ENCODE data around the gene GALNT1. TPM values are rescaled to one million over a fixed set of nuclear protein-coding genes. Genes with fewer than 3 reads are reported as not detected.

The GALNT1 gene
- total and polyA plus RNA-seq, 7 experiments from 2014 or later, result 20.9 to 42.0 (median 29.3) TPM

DNA sequence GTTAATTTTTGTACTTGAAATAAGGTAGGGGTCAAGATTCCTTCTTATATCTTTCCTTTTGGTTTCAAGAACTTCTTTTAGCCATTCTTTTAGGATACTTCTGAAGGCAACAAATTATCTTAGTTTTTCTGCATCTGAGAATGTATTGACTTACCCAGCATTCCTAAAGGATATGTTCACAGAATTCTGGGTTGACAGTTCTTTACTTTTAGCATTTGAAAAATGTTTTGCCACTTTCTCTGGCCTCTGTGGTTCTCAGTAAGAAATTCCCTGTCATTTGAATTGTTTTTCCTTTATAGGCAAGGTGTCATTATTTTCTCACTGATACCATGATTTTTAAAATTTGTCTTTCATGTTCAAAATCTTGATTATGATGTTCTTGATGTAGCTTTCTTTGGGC, 162.4 kb downstream of the GALNT1 start:
- Mint-ChIP-seq H3K4me3 (no peak overlapping the region), H3K36me3 (peaks cover 0 to 4% (median 0%) of the 10 kb centered on the region in 5 donors), H3K9me3 (peaks cover 1 to 15% (median 5%) of the 10 kb centered on the region in 11 donors), H3K27me3 (peaks cover 0 to 31% (median 19%) of the 10 kb centered on the region in 5 donors), H3K4me1 (no peaks in the 10 kb centered on the region), H3K27ac (no peak overlapping the region)
- ATAC-seq (no peak), DNase-seq (no peak)
- ChIA-PET CTCF (no interaction called here), POLR2A (no interaction called here)
- Histone ChIP-seq H3K36me3 (ENCODE audit: control insufficient read depth in 2 of 3, insufficient read depth in 3 of 3, low read length in 3 of 3) (no peaks in the 10 kb centered on the region), H3K4me3 (ENCODE audit: low read length) (no peak overlapping the region), H3K9me3 (ENCODE audit: control insufficient read depth in 2 of 3, low read length in 3 of 3) (no peaks in the 10 kb centered on the region), H3K4me1 (ENCODE audit: control insufficient read depth in 2 of 2, insufficient read depth in 2 of 2, low read length in 2 of 2) (no peaks in the 10 kb centered on the region), H3K27me3 (ENCODE audit: control insufficient read depth in 2 of 2, insufficient read depth in 2 of 2, low read length in 2 of 2) (no peaks in the 10 kb centered on the region), H3K27ac (ENCODE audit: low read depth, low read length) (no peak overlapping the region)
- intact Hi-C loops (cut with micrococcal nuclease), result no loop called here

DNA sequence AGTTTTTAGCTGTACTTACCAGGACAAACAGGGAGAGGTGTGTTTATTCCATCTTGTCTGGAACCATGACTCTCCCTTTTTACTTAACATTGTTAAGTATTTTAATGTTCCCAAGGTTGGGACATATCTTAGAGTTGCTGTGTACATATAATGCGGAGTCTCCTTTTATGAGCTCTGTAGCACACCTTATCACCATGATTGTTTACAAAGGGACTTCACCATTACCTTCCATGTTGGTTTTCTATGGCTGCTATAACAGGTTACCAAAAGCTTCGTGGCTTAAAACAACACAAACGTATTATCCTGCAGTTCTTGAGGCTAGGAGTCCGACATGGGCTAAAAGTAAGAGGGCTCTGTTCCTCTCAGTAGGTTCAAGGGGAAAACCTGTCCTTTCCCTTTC, 164.3 kb downstream of the GALNT1 start:
- Histone ChIP-seq H3K4me3 (ENCODE audit: low read length) (no peak overlapping the region), H3K27ac (ENCODE audit: low read depth, low read length) (no peak overlapping the region), H3K27me3 (ENCODE audit: control insufficient read depth in 2 of 2, insufficient read depth in 2 of 2, low read length in 2 of 2) (no peaks in the 10 kb centered on the region), H3K4me1 (ENCODE audit: control insufficient read depth in 2 of 2, insufficient read depth in 2 of 2, low read length in 2 of 2) (no peaks in the 10 kb centered on the region), H3K36me3 (ENCODE audit: control insufficient read depth in 2 of 3, insufficient read depth in 3 of 3, low read length in 3 of 3) (no peaks in the 10 kb centered on the region), H3K9me3 (ENCODE audit: control insufficient read depth in 2 of 3, low read length in 3 of 3) (no peaks in the 10 kb centered on the region)
- Mint-ChIP-seq H3K9me3 (peaks cover 0 to 12% (median 4%) of the 10 kb centered on the region in 11 donors), H3K27ac (no peak overlapping the region), H3K4me1 (no peaks in the 10 kb centered on the region), H3K27me3 (peaks cover 0 to 27% (median 16%) of the 10 kb centered on the region in 5 donors), H3K4me3 (no peak overlapping the region), H3K36me3 (peaks cover 0 to 4% (median 0%) of the 10 kb centered on the region in 5 donors)
- ChIA-PET CTCF (interaction anchor here (0.8 kb wide), 1 partner anchor 10 kb away, joined by 5 read pairs; no protein-coding TSS in a partner anchor), POLR2A (no interaction called here)
- ATAC-seq (no peak), DNase-seq (no peak)
- intact Hi-C loops (cut with micrococcal nuclease), result no loop called here

DNA sequence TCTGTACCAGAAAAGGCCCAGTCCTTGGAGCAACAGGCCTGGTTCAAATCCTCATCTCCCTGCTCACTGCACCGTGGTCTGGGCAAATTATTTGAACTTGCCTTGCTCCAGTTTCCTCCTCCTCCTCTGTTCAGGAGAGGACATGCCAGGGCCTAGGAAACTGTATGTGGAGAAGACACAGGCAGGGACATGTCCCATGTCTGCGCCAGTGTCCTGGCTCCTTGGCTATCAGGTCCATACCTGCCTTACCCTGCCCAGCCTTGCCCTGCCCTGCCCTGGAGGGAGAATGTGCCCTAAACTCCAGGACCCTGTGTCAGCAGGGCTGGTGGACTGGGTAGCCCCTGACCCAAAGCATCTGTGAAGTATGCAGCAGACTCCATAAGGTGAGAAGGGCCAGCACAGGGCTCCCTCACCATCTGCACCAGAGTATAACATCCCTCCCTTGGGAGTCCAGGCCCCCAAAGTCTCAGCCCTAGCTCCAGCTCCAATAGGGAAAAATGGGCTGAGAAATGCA, 165.3 kb downstream of the GALNT1 start:
- ChIA-PET POLR2A (no interaction called here), CTCF (no interaction called here)
- no peaks in the 10 kb centered on the region for H3K36me3 ChIP-seq (ENCODE audit: control insufficient read depth in 2 of 3, insufficient read depth in 3 of 3, low read length in 3 of 3)
- Mint-ChIP-seq H3K4me1 (no peaks in the 10 kb centered on the region), H3K27ac (no peak overlapping the region), H3K4me3 (no peak overlapping the region), H3K9me3 (peaks cover 0 to 12% (median 4%) of the 10 kb centered on the region in 11 donors), H3K27me3 (peaks cover 0 to 22% (median 15%) of the 10 kb centered on the region in 5 donors), H3K36me3 (peaks cover 0 to 4% (median 0%) of the 10 kb centered on the region in 5 donors)
- H3K4me1 ChIP-seq (ENCODE audit: control insufficient read depth in 2 of 2, insufficient read depth in 2 of 2, low read length in 2 of 2), result no peaks in the 10 kb centered on the region
- intact Hi-C loops (cut with micrococcal nuclease), result no loop called here
- H3K9me3 ChIP-seq (ENCODE audit: control insufficient read depth in 2 of 3, low read length in 3 of 3), result no peaks in the 10 kb centered on the region
- no peaks in the 10 kb centered on the region for H3K27me3 ChIP-seq (ENCODE audit: control insufficient read depth in 2 of 2, insufficient read depth in 2 of 2, low read length in 2 of 2)
- DNase-seq, result no peak
- no peak overlapping the region for H3K4me3 ChIP-seq (ENCODE audit: low read length)
- no peak overlapping the region for H3K27ac ChIP-seq (ENCODE audit: low read depth, low read length)
- no peak for ATAC-seq

DNA sequence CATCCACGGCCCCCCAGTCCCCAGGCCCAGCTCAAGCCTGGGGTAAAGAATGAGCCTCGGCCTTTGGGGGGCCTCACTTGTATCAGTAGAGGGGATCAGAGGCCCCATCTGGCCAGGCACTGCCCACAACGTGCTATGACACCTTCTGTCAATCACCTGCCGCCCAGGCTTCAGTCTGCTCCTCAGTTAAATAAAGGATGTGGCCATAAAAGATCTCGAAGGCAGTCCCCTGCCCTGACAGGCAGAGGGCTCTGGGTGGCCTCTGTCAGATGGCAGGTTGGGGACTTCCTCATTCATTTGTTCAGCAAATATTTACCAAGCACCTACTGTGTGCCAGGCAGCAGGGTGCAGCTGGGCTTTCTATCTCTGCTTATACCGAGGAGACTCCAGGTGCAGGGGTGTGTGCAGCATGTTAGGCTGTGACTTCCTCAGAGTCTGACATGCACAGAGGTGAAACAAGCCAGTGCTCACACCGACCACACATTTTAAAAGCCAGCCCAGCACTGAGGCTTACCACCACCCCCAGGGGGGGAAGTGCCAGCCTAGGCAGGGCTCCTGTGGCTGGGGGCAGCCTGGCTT, 166.4 kb downstream of the GALNT1 start:
- CTCF ChIA-PET, result no interaction called here
- H3K36me3 ChIP-seq (ENCODE audit: control insufficient read depth in 2 of 3, insufficient read depth in 3 of 3, low read length in 3 of 3), result no peaks in the 10 kb centered on the region
- Mint-ChIP-seq H3K27ac (no peak overlapping the region), H3K36me3 (peaks cover 0 to 4% (median 0%) of the 10 kb centered on the region in 5 donors), H3K9me3 (peaks cover 0 to 12% (median 4%) of the 10 kb centered on the region in 11 donors), H3K4me1 (no peaks in the 10 kb centered on the region), H3K27me3 (peaks cover 4 to 18% (median 14%) of the 10 kb centered on the region in 5 donors), H3K4me3 (no peak overlapping the region)
- ATAC-seq, result no peak
- H3K4me3 ChIP-seq (ENCODE audit: low read length), result no peak overlapping the region
- H3K27me3 ChIP-seq (ENCODE audit: control insufficient read depth in 2 of 2, insufficient read depth in 2 of 2, low read length in 2 of 2), result no peaks in the 10 kb centered on the region
- no peaks in the 10 kb centered on the region for H3K4me1 ChIP-seq (ENCODE audit: control insufficient read depth in 2 of 2, insufficient read depth in 2 of 2, low read length in 2 of 2)
- POLR2A ChIA-PET, result no interaction called here
- H3K27ac ChIP-seq (ENCODE audit: low read depth, low read length), result no peak overlapping the region
- no peaks in the 10 kb centered on the region for H3K9me3 ChIP-seq (ENCODE audit: control insufficient read depth in 2 of 3, low read length in 3 of 3)
- intact Hi-C loops (cut with micrococcal nuclease), result no loop called here
- no peak for DNase-seq

DNA sequence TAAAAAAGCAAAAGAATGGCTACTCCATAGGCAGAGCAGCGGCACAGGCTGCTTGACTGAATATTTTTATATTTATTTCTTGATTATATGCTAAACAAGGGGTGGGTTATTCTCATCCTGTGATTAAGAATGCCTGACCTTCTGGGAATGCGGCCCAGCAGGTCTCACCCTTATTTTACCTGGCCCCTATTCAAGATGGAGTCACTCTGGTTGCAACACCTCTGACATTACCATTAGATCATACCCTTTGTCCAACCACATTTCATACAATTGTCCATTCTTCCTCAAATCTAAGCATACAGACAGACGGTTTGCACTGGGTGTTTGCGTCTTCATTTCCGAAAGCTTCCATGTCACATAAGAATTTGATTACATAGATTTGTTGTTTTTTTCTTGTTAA, 168.2 kb downstream of the GALNT1 start:
- H3K4me3 ChIP-seq (ENCODE audit: low read length), result no peak overlapping the region
- H3K36me3 Mint-ChIP-seq, result peaks cover 0 to 4% (median 0%) of the 10 kb centered on the region in 5 donors
- ChIA-PET CTCF (no interaction called here), POLR2A (interaction anchor here (0.6 kb wide), 1 partner anchor 12 kb away, joined by 5 read pairs; no protein-coding TSS in a partner anchor)
- no peaks in the 10 kb centered on the region for H3K27me3 ChIP-seq (ENCODE audit: control insufficient read depth in 2 of 2, insufficient read depth in 2 of 2, low read length in 2 of 2)
- intact Hi-C loops (cut with micrococcal nuclease), result no loop called here
- no peak overlapping the region for H3K4me3 Mint-ChIP-seq
- H3K36me3 ChIP-seq (ENCODE audit: control insufficient read depth in 2 of 3, insufficient read depth in 3 of 3, low read length in 3 of 3), result no peaks in the 10 kb centered on the region
- H3K4me1 Mint-ChIP-seq, result no peaks in the 10 kb centered on the region
- H3K27me3 Mint-ChIP-seq, result peaks cover 4 to 14% (median 11%) of the 10 kb centered on the region in 5 donors
- no peak for DNase-seq
- H3K9me3 ChIP-seq (ENCODE audit: control insufficient read depth in 2 of 3, low read length in 3 of 3), result no peaks in the 10 kb centered on the region
- H3K9me3 Mint-ChIP-seq, result peaks cover 0 to 12% (median 4%) of the 10 kb centered on the region in 11 donors
- H3K27ac Mint-ChIP-seq, result no peak overlapping the region
- no peaks in the 10 kb centered on the region for H3K4me1 ChIP-seq (ENCODE audit: control insufficient read depth in 2 of 2, insufficient read depth in 2 of 2, low read length in 2 of 2)
- ATAC-seq, result no peak
- H3K27ac ChIP-seq (ENCODE audit: low read depth, low read length), result no peak overlapping the region

DNA sequence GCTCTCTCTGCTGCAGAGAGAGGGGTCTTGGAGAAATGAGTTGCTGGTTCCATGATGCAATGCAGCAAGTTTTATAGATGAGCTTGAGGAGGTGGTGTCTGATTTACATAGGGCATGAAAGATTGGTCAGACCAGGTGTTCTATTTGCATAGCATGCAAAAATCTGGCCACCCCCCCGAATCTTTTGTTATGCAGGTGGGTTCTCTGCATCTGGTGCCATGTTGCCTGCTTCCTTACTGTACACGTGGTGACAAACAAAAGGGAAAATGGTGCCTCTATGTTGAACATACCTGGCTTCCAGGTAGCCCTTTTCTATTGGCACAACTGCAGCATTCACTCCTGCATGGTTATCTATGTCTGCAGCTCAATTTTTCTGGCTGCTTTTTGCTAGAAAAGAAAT, 169.4 kb downstream of the GALNT1 start:
- Mint-ChIP-seq H3K4me3 (no peak overlapping the region), H3K27me3 (peaks cover 0 to 6% (median 4%) of the 10 kb centered on the region in 5 donors), H3K9me3 (peaks cover 0 to 4% (median 0%) of the 10 kb centered on the region in 11 donors), H3K36me3 (no peaks in the 10 kb centered on the region), H3K4me1 (no peaks in the 10 kb centered on the region), H3K27ac (no peak overlapping the region)
- intact Hi-C loops (cut with micrococcal nuclease), result no loop called here
- no peaks in the 10 kb centered on the region for H3K27me3 ChIP-seq (ENCODE audit: control insufficient read depth in 2 of 2, insufficient read depth in 2 of 2, low read length in 2 of 2)
- ATAC-seq (no peak), DNase-seq (no peak)
- no peaks in the 10 kb centered on the region for H3K9me3 ChIP-seq (ENCODE audit: control insufficient read depth in 2 of 3, low read length in 3 of 3)
- H3K36me3 ChIP-seq (ENCODE audit: control insufficient read depth in 2 of 3, insufficient read depth in 3 of 3, low read length in 3 of 3), result no peaks in the 10 kb centered on the region
- H3K4me1 ChIP-seq (ENCODE audit: control insufficient read depth in 2 of 2, insufficient read depth in 2 of 2, low read length in 2 of 2), result no peaks in the 10 kb centered on the region
- ChIA-PET CTCF (no interaction called here), POLR2A (no interaction called here)
- no peak overlapping the region for H3K4me3 ChIP-seq (ENCODE audit: low read length)
- H3K27ac ChIP-seq (ENCODE audit: low read depth, low read length), result no peak overlapping the region

DNA sequence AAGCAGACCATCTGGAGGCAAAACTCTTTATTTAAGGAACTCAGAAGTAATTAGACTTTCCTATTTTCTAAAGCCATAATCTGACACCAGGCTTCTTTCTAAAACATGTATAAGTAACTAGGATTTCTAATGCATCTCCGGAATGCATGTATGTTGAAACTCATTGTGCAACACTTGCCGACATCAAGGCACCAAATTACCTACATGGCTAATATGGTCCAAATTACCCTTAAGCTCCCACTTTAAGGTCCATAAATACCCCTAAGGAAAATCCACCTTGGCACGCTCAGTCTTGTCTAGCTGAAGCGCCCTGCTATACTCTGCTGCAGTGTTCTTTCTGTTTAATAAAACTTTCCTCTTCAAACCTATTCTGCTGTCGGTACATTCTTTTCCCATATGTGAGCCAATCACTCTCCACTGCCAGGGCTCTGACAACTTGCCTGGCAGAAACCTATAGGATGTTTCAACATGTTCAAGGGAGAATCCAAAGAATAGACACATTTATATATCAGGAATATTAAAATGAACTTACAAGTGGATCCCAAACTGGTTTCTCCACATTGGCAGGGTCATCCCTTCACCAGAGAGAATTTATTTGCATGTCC, 171.9 kb downstream of the GALNT1 start:
- Mint-ChIP-seq H3K4me3 (no peak overlapping the region), H3K27me3 (peaks cover 0 to 23% (median 14%) of the 10 kb centered on the region in 5 donors), H3K36me3 (no peaks in the 10 kb centered on the region), H3K9me3 (peaks cover 0 to 9% (median 0%) of the 10 kb centered on the region in 11 donors), H3K27ac (no peak overlapping the region), H3K4me1 (peaks cover 0 to 2% (median 0%) of the 10 kb centered on the region in 7 donors)
- ChIA-PET CTCF (no interaction called here), POLR2A (no interaction called here)
- DNase-seq (no peak), ATAC-seq (no peak)
- H3K27ac ChIP-seq (ENCODE audit: low read depth, low read length), result no peak overlapping the region
- H3K9me3 ChIP-seq (ENCODE audit: control insufficient read depth in 2 of 3, low read length in 3 of 3), result no peaks in the 10 kb centered on the region
- no peaks in the 10 kb centered on the region for H3K4me1 ChIP-seq (ENCODE audit: control insufficient read depth in 2 of 2, insufficient read depth in 2 of 2, low read length in 2 of 2)
- H3K27me3 ChIP-seq (ENCODE audit: control insufficient read depth in 2 of 2, insufficient read depth in 2 of 2, low read length in 2 of 2), result no peaks in the 10 kb centered on the region
- intact Hi-C loops (cut with micrococcal nuclease), result no loop called here
- H3K36me3 ChIP-seq (ENCODE audit: control insufficient read depth in 2 of 3, insufficient read depth in 3 of 3, low read length in 3 of 3), result no peaks in the 10 kb centered on the region
- no peak overlapping the region for H3K4me3 ChIP-seq (ENCODE audit: low read length)

All from naive thymus-derived CD4-positive, alpha-beta T cell (primary cell).